WI38 (cell line): ENCODE results near the gene PILRB.
"Not testable (repeated sequence)": the region's sequence is repeated elsewhere in the genome, so short reads cannot be mapped to it uniquely, and the experiment has no call there.

ENCODE experiments used
- H3K4me3 ChIP-seq: 2 replicates; pipeline ENCODE4 v1.5.1; 2011; ENCODE audit warnings: low read depth, mild to moderate bottlenecking, control low read depth, low read length
- TF ChIP-seq, protein P1 (sequence below): IDR thresholded peaks from 2 replicates; pipeline ENCODE4 v1.5.1; 2012; ENCODE audit warnings: low read depth, mild to moderate bottlenecking, control low read depth, low read length

The PILRB gene

DNA sequence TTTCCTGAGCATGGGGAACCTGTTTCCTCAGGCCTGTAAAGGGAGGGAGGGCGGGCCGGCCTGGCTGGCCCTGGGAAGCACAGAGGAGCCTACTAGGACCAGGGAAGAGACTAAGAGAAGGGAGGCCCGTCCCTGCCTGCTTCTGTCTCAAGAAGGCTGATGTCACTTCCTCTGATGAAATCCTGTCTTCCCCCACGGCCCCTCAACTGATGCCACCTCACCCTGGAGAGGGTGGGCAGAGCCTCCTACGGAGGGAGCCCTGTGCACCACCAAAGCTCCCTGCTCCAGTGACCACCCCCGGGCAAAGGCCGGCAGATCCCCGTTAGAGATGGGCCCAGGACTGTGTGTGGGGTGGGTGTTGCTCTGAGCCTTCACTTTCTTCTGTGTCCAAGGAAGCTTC is 14.3 kb downstream of the PILRB start:
- TF ChIP-seq, protein P1, sequence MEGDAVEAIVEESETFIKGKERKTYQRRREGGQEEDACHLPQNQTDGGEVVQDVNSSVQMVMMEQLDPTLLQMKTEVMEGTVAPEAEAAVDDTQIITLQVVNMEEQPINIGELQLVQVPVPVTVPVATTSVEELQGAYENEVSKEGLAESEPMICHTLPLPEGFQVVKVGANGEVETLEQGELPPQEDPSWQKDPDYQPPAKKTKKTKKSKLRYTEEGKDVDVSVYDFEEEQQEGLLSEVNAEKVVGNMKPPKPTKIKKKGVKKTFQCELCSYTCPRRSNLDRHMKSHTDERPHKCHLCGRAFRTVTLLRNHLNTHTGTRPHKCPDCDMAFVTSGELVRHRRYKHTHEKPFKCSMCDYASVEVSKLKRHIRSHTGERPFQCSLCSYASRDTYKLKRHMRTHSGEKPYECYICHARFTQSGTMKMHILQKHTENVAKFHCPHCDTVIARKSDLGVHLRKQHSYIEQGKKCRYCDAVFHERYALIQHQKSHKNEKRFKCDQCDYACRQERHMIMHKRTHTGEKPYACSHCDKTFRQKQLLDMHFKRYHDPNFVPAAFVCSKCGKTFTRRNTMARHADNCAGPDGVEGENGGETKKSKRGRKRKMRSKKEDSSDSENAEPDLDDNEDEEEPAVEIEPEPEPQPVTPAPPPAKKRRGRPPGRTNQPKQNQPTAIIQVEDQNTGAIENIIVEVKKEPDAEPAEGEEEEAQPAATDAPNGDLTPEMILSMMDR, result no peak
- no peak overlapping the region for H3K4me3 ChIP-seq

DNA sequence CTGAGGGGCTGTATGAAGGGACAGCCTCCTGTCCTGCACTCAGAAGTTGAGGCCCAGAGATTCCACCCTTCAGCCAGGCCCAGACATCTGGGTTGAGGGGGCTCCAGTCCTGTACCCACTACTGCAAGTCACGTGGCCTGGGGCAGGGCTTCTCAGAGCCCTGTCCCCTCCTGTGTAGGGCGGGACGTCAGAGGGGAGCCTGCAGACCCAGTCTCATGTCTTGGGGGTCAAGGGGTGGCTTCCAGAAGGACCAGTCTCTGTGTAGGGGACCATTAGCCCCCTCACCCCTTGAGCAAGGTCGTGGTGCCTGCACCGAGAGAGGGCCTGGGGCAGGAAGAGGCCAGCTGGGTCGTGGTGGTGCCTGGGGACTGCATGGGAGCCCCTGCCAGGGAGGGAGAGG is 14.8 kb downstream of the PILRB start:
- no peak overlapping the region for H3K4me3 ChIP-seq
- TF ChIP-seq, protein P1, result no peak

DNA sequence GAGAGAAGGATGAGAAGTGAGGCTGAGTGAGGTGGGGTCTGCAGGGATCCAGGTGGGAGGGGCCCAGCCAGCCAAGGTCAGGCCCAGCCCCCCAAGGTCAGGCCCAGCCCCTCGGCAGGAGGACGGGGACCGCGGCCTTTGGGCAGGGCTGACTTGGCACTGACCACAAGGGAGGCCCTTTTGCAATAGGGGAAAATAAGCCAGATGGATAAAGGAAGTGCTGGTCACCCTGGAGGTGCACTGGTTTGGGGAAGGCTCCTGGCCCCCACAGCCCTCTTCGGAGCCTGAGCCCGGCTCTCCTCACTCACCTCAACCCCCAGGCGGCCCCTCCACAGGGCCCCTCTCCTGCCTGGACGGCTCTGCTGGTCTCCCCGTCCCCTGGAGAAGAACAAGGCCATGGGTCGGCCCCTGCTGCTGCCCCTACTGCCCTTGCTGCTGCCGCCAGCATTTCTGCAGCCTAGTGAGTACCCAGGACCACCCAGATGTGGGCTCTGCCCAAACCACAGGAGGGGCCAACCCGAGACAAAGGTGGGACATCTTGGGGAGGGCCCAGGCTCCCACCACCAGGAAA is 15.4 kb downstream of the PILRB start, which contains the start of gene PILRA:
TSS of gene PILRA (plus strand) at position 227 of the 571 bp plus-strand sequence. CDS start at position 397, 170 bp downstream.
- H3K4me3 ChIP-seq, result no peak within 1 kb of the TSS

DNA sequence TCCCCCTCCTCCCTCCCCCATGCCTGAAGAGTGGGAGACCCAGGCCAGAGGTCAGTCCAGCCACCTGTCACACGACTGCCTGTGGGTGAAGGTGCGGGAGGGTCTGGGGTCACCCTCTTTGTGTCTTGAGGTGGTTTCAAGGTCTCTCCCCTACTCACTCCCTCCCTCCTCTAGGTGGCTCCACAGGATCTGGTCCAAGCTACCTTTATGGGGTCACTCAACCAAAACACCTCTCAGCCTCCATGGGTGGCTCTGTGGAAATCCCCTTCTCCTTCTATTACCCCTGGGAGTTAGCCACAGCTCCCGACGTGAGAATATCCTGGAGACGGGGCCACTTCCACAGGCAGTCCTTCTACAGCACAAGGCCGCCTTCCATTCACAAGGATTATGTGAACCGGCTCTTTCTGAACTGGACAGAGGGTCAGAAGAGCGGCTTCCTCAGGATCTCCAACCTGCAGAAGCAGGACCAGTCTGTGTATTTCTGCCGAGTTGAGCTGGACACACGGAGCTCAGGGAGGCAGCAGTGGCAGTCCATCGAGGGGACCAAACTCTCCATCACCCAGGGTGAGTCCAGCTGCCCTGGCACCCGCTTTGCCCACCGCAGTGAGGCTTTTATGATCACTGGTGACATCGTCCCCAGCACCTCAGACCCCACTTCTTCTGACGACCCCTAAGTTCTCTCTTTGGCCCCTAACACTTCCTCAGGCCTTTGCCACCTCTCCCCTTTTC is 16.1 kb downstream of the PILRB start:
- not testable (repeated sequence) for H3K4me3 ChIP-seq

More for the DNA sequence above, 15.4 kb downstream of the PILRB start, which contains the start of gene PILRA:
- TF ChIP-seq, protein P1, result no peak

DNA sequence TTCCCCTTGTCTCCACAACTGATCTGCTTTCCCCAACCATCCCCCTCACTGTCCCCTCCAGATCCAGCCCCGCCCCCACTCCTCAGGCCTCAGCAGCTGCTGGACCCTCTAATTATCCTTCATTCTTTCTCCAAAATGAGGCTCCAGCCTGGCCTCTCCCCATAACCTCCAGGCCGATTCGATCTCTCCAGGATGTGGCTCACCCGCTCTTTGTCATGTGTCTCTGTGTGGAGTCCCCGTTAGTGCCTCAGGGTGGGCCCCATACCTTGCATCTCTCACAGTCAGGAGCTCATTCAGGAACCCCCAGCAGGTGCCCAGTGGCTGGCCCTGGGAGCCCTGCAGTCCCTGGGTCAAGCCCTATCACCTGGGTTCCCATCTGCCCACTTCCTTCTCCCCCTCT is 16.7 kb downstream of the PILRB start:
- no peak overlapping the region for H3K4me3 ChIP-seq
- TF ChIP-seq, protein P1, result no peak

DNA sequence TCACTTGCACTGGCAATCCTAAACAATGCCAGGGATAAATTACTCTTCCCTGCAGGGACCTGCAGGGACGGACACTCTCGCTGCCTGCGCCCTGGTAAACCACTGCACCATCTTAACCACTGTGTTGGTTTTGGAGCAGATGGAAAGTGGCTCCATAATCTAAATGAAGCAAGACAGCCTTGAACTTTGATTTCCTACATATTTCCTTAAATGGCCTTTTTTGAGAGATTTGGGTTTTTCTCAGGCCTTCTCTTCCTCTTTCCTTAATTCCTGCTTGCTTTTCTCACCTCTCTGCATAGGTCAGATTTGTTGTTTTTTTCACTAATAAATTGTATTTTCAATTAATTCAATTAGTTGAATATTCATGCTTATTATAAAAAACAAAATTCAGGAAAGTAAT is 18.1 kb downstream of the PILRB start:
- TF ChIP-seq, protein P1, result no peak
- no peak overlapping the region for H3K4me3 ChIP-seq

DNA sequence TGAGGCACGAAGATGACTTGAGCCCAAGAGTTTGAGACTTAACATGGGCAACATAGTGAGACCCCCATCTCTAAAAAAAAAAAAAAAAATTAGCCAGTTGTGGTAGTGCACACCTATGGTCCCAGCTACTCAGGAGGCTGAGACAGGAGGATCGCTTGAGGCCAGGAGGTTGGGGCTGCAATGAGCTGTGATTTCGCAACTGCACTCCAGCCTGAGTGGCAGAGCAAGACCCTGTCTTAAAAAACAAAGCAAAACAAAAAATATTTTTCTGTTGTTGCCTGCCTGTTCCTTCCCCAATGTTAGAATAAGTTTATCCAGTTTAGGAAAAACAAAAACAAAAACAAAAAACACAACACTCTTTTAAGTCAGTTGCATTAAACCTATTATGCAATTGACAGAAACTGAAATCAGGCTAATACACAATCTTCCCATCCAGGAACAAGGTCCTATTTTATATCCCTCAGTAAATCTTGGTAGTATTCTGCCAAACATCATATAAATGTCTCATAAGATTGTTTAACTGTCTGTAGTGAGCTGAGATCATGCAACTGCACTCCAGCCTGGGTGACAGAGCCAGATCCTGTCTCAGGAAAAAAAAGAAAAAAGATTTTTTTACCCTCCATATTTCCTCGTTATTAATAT is 20.3 kb downstream of the PILRB start:
- no peak overlapping the region for H3K4me3 ChIP-seq
- TF ChIP-seq, protein P1, result no peak
